GM12878 (cell line): ENCODE measurements around the gene CSRP1.

Experiments used
- CEBPB ChIP-seq, 2 experiments: fragments of 150-350 bp in 1 of 2; IDR thresholded peaks; 2 replicates each; pipeline ENCODE4 v1.6.1; 2012 to 2014; ENCODE audit warnings: low read depth in 2 of 2, low read length in 2 of 2, borderline replicate concordance in 1 of 2, inconsistent platforms in 1 of 2
- ESRRA ChIP-seq: IDR thresholded peaks from 2 replicates; pipeline ENCODE4 v1.6.1; 2012; ENCODE audit warnings: mild to moderate bottlenecking, low read length, improper control_type of control experiment
- EZH2 ChIP-seq: IDR thresholded peaks from 2 replicates; pipeline ENCODE4 v1.6.1; 2012; ENCODE audit warnings: low read depth, mild to moderate bottlenecking, control low read depth, inconsistent platforms, low read length, borderline replicate concordance; ENCODE audit not compliant: control insufficient read depth
- HCFC1 ChIP-seq: fragments of 150-350 bp; IDR thresholded peaks from 2 replicates; pipeline ENCODE4 v1.6.1; 2014; ENCODE audit warnings: low read length
- IKZF1 ChIP-seq: fragments of 450-650 bp; conservative IDR thresholded peaks from 2 replicates; pipeline ENCODE4 v1.6.1; 2017; ENCODE audit warnings: antibody characterized with exemption, mild to moderate bottlenecking
- MEF2B ChIP-seq: fragments of 450-650 bp; IDR thresholded peaks from 2 replicates; pipeline ENCODE4 v1.6.1; 2018; ENCODE audit warnings: mild to moderate bottlenecking, moderate library complexity; ENCODE audit not compliant: partially characterized antibody, poor library complexity, severe bottlenecking
- MYC ChIP-seq: IDR thresholded peaks from 2 replicates; pipeline ENCODE4 v1.6.1; 2011; ENCODE audit warnings: mild to moderate bottlenecking, low read length, moderate library complexity, inconsistent platforms; ENCODE audit not compliant: insufficient read depth, insufficient replicate concordance, insufficient read length, severe bottlenecking
- RFX5 ChIP-seq: IDR thresholded peaks from 2 replicates; pipeline ENCODE4 v1.6.1; 2011; ENCODE audit warnings: low read depth, low read length, improper control_type of control experiment
- SPI1 ChIP-seq: IDR thresholded peaks from 2 replicates; pipeline ENCODE4 v1.6.1; 2011; ENCODE audit warnings: low read depth, mild to moderate bottlenecking, low read length, moderate library complexity, borderline replicate concordance; ENCODE audit not compliant: insufficient read depth
- YBX1 ChIP-seq: fragments of 450-650 bp; IDR thresholded peaks from 2 replicates; pipeline ENCODE4 v1.6.1; 2016; ENCODE audit warnings: antibody characterized with exemption
- ZNF274 ChIP-seq: IDR thresholded peaks from one replicate; pipeline ENCODE4 v1.8.0; 2011; ENCODE audit not compliant: insufficient read length, insufficient read depth
- TF ChIP-seq, protein P1 (sequence below), 3 experiments: IDR thresholded peaks in 2 of 3; conservative IDR thresholded peaks in 1 of 3; 2 replicates each; pipeline ENCODE4 v1.5.1; 2011; ENCODE audit warnings: low read depth in 3 of 3, low read length in 3 of 3, mild to moderate bottlenecking in 3 of 3, control low read depth in 2 of 3, moderate library complexity in 2 of 3, inconsistent platforms in 1 of 3, mixed read lengths in 1 of 3; ENCODE audit not compliant: control insufficient read depth in 2 of 3, insufficient read depth in 1 of 3; ENCODE audit errors: extremely low read depth in 1 of 3

DNA sequence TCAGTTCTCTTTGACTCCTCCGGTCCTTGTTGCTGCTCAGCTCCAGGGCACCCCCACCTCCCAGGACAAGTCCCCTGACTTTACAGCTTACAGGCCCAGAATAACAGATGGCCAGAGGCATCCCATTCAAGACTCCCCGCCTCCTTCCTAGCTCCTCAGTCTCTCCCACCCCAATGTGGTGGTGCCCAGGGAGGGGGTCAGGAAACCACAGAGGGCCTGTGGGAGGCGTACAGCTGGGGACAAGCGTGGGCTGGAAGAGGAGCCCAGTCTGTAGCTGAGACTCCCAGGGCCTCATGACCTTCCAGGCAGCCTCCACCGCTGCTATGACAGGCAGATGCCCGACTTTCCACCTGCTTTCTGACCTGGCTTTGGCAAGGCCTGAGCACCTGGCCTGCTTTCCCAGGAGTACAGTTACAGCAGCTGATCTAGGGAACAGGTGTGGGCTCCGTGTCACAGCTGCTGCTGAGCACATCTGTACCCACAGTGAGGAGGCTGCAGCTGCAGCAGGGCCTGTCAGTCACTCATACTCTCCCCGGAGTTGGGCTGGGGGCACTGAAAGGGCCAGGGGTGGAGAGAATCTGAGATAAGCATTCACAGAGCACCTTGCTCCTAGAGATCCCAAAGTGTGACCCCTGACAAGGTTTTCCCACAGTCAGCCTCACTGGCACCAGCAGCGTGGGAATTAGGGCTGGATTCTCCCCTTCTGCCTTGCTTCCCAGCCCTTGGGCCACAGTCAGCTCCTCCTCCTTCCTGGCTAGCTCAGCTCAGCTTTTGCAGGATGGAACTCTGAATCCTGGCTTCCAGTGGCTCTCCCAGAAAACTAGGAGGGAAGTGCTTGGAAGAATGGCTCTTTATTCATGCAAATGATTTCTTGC is 24.9 kb upstream of the CSRP1 start:
- TF ChIP-seq CEBPB (IDR thresholded peaks at IDR 0.05; ENCODE audit: borderline replicate concordance in 1 of 2, low read depth in 2 of 2, low read length in 2 of 2) (no peak), MEF2B (no peak), RFX5 (no peak), ZNF274 (no peak), IKZF1 (no peak), ESRRA (no peak), MYC (no peak), SPI1 (no peak), EZH2 (no peak), HCFC1 (no peak), YBX1 (no peak)
- TF ChIP-seq, protein P1, sequence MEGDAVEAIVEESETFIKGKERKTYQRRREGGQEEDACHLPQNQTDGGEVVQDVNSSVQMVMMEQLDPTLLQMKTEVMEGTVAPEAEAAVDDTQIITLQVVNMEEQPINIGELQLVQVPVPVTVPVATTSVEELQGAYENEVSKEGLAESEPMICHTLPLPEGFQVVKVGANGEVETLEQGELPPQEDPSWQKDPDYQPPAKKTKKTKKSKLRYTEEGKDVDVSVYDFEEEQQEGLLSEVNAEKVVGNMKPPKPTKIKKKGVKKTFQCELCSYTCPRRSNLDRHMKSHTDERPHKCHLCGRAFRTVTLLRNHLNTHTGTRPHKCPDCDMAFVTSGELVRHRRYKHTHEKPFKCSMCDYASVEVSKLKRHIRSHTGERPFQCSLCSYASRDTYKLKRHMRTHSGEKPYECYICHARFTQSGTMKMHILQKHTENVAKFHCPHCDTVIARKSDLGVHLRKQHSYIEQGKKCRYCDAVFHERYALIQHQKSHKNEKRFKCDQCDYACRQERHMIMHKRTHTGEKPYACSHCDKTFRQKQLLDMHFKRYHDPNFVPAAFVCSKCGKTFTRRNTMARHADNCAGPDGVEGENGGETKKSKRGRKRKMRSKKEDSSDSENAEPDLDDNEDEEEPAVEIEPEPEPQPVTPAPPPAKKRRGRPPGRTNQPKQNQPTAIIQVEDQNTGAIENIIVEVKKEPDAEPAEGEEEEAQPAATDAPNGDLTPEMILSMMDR (IDR thresholded peaks at IDR 0.05 in 2 of 3, conservative IDR thresholded peaks at IDR 0.05 in 1 of 3; ENCODE audit: control insufficient read depth in 2 of 3, extremely low read depth in 1 of 3, insufficient read depth in 1 of 3, low read depth in 3 of 3, low read length in 3 of 3) = no peak
